IMR-90 (cell line): ENCODE results near the gene MLLT10. TPM values are rescaled to one million over a fixed set of nuclear protein-coding genes. Genes with fewer than 3 reads are reported as not detected.

Experiments
- ATAC-seq: fragments of 200-7000 bp; cut with Tn5 transposase; 2 replicates; pipeline ENCODE4 v1.9.1; 2020; ENCODE audit warnings: low read depth, mild to moderate bottlenecking, moderate library complexity
- BruUV-seq: library from RNA; stranded (reverse); fragments of 400-500 nt; replicated peaks from 2 replicates; lab custom pipeline; 2021; lab: Mats Ljungman, UMichigan
- CTCF ChIA-PET: fragments of 300-600 bp; formaldehyde crosslinking; extraction: SDS; loops from one replicate; lab custom pipeline; 2021; ENCODE audit warnings: antibody characterized with exemption; lab: Yijun Ruan, JAX
- POLR2A ChIA-PET: fragments of 300-600 bp; sonication (Branson Sonifier 250); formaldehyde crosslinking; loops from one replicate; lab custom pipeline; 2022; ENCODE audit warnings: antibody characterized with exemption; ENCODE audit not compliant: unreplicated experiment; lab: Charles Lee
- DNase-seq: peaks from one replicate; pipeline ENCODE4 v3.0.0; 2013
- H2AFZ ChIP-seq: replicated peaks from 2 replicates; pipeline ENCODE3; 2013; ENCODE audit warnings: low read length, mild to moderate bottlenecking; ENCODE audit not compliant: poor library complexity
- H2AK5ac ChIP-seq: 2 replicates; pipeline ENCODE4 v1.6.1; 2013; ENCODE audit warnings: low read depth, low read length, inconsistent platforms
- H2AK9ac ChIP-seq: replicated peaks from 2 replicates; pipeline ENCODE3; 2013; ENCODE audit warnings: mild to moderate bottlenecking, low read depth, low read length, moderate library complexity; ENCODE audit not compliant: poor library complexity
- H2BK120ac ChIP-seq: 2 replicates; pipeline ENCODE4 v1.6.1; 2013; ENCODE audit warnings: low read depth, low read length, inconsistent platforms
- H2BK15ac ChIP-seq: 3 replicates; pipeline ENCODE4 v1.6.1; 2013; ENCODE audit warnings: low read depth, low read length, inconsistent platforms
- H2BK20ac ChIP-seq: 2 replicates; pipeline ENCODE4 v1.6.1; 2013; ENCODE audit warnings: low read depth, mild to moderate bottlenecking, inconsistent platforms, low read length, moderate library complexity
- H2BK5ac ChIP-seq: 2 replicates; pipeline ENCODE4 v1.6.1; 2013; ENCODE audit warnings: mild to moderate bottlenecking, low read depth, low read length, inconsistent platforms; ENCODE audit not compliant: poor library complexity, severe bottlenecking
- H3K14ac ChIP-seq: replicated peaks from 2 replicates; pipeline ENCODE4 v1.6.1; 2013; ENCODE audit warnings: low read depth, low read length, inconsistent platforms
- H3K18ac ChIP-seq: 2 replicates; pipeline ENCODE4 v1.6.1; 2013; ENCODE audit warnings: low read depth, low read length, control low read depth
- H3K23ac ChIP-seq: 2 replicates; pipeline ENCODE4 v1.6.1; 2013; ENCODE audit warnings: low read depth, low read length, inconsistent platforms
- H3K27ac ChIP-seq: 2 replicates; pipeline ENCODE4 v1.5.1; 2013; ENCODE audit warnings: mild to moderate bottlenecking, control low read depth, low read length; ENCODE audit not compliant: insufficient read depth
- H3K27me3 ChIP-seq: 2 replicates; pipeline ENCODE4 v1.6.1; 2013; ENCODE audit warnings: low read length; ENCODE audit not compliant: control insufficient read depth, insufficient read depth
- H3K36me3 ChIP-seq: 2 replicates; pipeline ENCODE4 v1.6.1; 2013; ENCODE audit warnings: low read length, mixed read lengths; ENCODE audit not compliant: control insufficient read depth, insufficient read depth
- H3K4ac ChIP-seq: 2 replicates; pipeline ENCODE4 v1.6.1; 2013; ENCODE audit warnings: low read depth, low read length, inconsistent platforms
- H3K4me1 ChIP-seq: 2 replicates; pipeline ENCODE4 v1.6.1; 2013; ENCODE audit warnings: low read length, mixed read lengths; ENCODE audit not compliant: control insufficient read depth, insufficient read depth
- H3K4me2 ChIP-seq: 2 replicates; pipeline ENCODE4 v1.6.1; 2013; ENCODE audit warnings: low read depth, mild to moderate bottlenecking, control low read depth, low read length, moderate library complexity
- H3K4me3 ChIP-seq: 2 replicates; pipeline ENCODE4 v1.5.1; 2013; ENCODE audit warnings: low read depth, mild to moderate bottlenecking, control low read depth, low read length, moderate library complexity; ENCODE audit not compliant: insufficient read depth
- H3K56ac ChIP-seq: 2 replicates; pipeline ENCODE4 v1.6.1; 2013; ENCODE audit warnings: low read length, inconsistent platforms; ENCODE audit not compliant: insufficient read depth; ENCODE audit errors: extremely low read depth
- H3K79me1 ChIP-seq, 2 experiments: 2 replicates each; pipeline ENCODE4 v1.6.1; 2013; ENCODE audit warnings: low read length in 2 of 2, inconsistent platforms in 1 of 2, low read depth in 1 of 2
- H3K9ac ChIP-seq: 2 replicates; pipeline ENCODE4 v1.6.1; 2013; ENCODE audit warnings: low read depth, low read length, control low read depth
- H3K9me1 ChIP-seq: 2 replicates; pipeline ENCODE4 v1.6.1; 2013; ENCODE audit warnings: low read length, inconsistent platforms; ENCODE audit not compliant: insufficient read depth
- H3K9me3 ChIP-seq: 2 replicates; pipeline ENCODE4 v1.6.1; 2013; ENCODE audit warnings: low read length; ENCODE audit not compliant: control insufficient read depth, insufficient read depth
- H4K20me1 ChIP-seq: 2 replicates; pipeline ENCODE4 v1.6.1; 2013; ENCODE audit warnings: low read length, inconsistent platforms; ENCODE audit not compliant: insufficient read depth
- H4K5ac ChIP-seq: 2 replicates; pipeline ENCODE4 v1.6.1; 2013; ENCODE audit warnings: mild to moderate bottlenecking, low read depth, low read length, control low read depth
- H4K8ac ChIP-seq, 2 experiments: 2 replicates each; pipeline ENCODE4 v1.6.1; 2013; ENCODE audit warnings: low read depth in 2 of 2, low read length in 2 of 2, control low read depth in 1 of 2, inconsistent platforms in 1 of 2
- H4K91ac ChIP-seq: 2 replicates; pipeline ENCODE4 v1.6.1; 2013; ENCODE audit warnings: low read depth, low read length, inconsistent platforms; ENCODE audit not compliant: insufficient read depth
- BHLHE40 ChIP-seq: fragments of 150-350 bp; IDR thresholded peaks from 2 replicates; pipeline ENCODE4 v1.6.1; 2016; ENCODE audit warnings: mild to moderate bottlenecking, low read depth, low read length
- CEBPB ChIP-seq: IDR thresholded peaks from 2 replicates; pipeline ENCODE4 v1.6.1; 2012; ENCODE audit warnings: low read depth, low read length, improper control_type of control experiment
- CHD1 ChIP-seq: IDR thresholded peaks from 2 replicates; pipeline ENCODE4 v1.6.1; 2012; ENCODE audit warnings: low read depth, low read length, improper control_type of control experiment
- FOS ChIP-seq: fragments of 150-350 bp; IDR thresholded peaks from 2 replicates; pipeline ENCODE4 v1.6.1; 2016; ENCODE audit warnings: low read depth, low read length
- MAFK ChIP-seq: IDR thresholded peaks from 2 replicates; pipeline ENCODE4 v1.6.1; 2012; ENCODE audit warnings: low read depth, low read length, improper control_type of control experiment
- MAZ ChIP-seq: IDR thresholded peaks from 2 replicates; pipeline ENCODE4 v1.6.1; 2012; ENCODE audit warnings: low read depth, mild to moderate bottlenecking, low read length, improper control_type of control experiment, moderate library complexity, borderline replicate concordance
- MXI1 ChIP-seq: IDR thresholded peaks from 2 replicates; pipeline ENCODE4 v1.6.1; 2012; ENCODE audit warnings: low read depth, mild to moderate bottlenecking, low read length, moderate library complexity, borderline replicate concordance
- NFE2L2 ChIP-seq: fragments of 150-350 bp; IDR thresholded peaks from 2 replicates; pipeline ENCODE4 v1.6.1; 2016; ENCODE audit warnings: low read depth, mild to moderate bottlenecking, low read length
- POLR2A ChIP-seq: IDR thresholded peaks from 2 replicates; pipeline ENCODE4 v1.6.1; 2012; ENCODE audit warnings: mild to moderate bottlenecking, low read depth, low read length
- RAD21 ChIP-seq: IDR thresholded peaks from 2 replicates; pipeline ENCODE4 v1.6.1; 2012; ENCODE audit warnings: low read length, improper control_type of control experiment
- RCOR1 ChIP-seq: IDR thresholded peaks from 2 replicates; pipeline ENCODE4 v1.6.1; 2012; ENCODE audit warnings: mild to moderate bottlenecking, low read length, improper control_type of control experiment; ENCODE audit not compliant: insufficient replicate concordance
- RFX5 ChIP-seq: IDR thresholded peaks from 2 replicates; pipeline ENCODE4 v1.8.0; 2012; ENCODE audit warnings: low read depth, mild to moderate bottlenecking, low read length, moderate library complexity
- SMC3 ChIP-seq: fragments of 150-350 bp; IDR thresholded peaks from 2 replicates; pipeline ENCODE4 v1.6.1; 2016; ENCODE audit warnings: low read depth, mild to moderate bottlenecking, antibody characterized with exemption, low read length, moderate library complexity
- WGBS, 2 experiments: methylation state at CpG; one replicate each; pipeline versions ENCODE4 v1.1.5 to v1.1.7; 2013; ENCODE audit warnings: missing lambda C conversion rate in 2 of 2; ENCODE audit not compliant: insufficient read length in 1 of 2; ENCODE audit errors: extremely low coverage in 2 of 2; 5-methylcytosine and 5-hydroxymethylcytosine counted together
- dilution Hi-C: fragments of 300-500 bp; cut with HindIII; formaldehyde crosslinking; loops from one replicate; pipeline ENCODE4 v1.14.3; 2018; ENCODE audit warnings: low sequenced_read_pairs; ENCODE audit not compliant: unreplicated experiment
- in situ Hi-C: fragments of 300-500 bp; cut with MboI; formaldehyde crosslinking; loops from 3 replicates; pipeline ENCODE4 v1.14.3; 2019; ENCODE audit warnings: low sequenced_read_pairs, inconsistent platforms, mixed read lengths
- intact Hi-C: fragments of 100-400 bp; cut with micrococcal nuclease; formaldehyde crosslinking; loops from 2 replicates; pipeline ENCODE4 v1.10.0; 2022
- polyA plus RNA-seq, 3 experiments: library from polyadenylated mRNA; depleted of rRNA; stranded (reverse); fragments of >200 nt; gene quantifications; 2 replicates each; pipeline ENCODE4 v1.2.3, GENCODE V29; 2012; ENCODE audit warnings: low replicate concordance in 1 of 3
- total RNA-seq: library from RNA; depleted of rRNA; stranded (reverse); fragments of >200 nt; gene quantifications from 2 replicates; pipeline ENCODE4 v1.2.3, GENCODE V29; 2012
- TF ChIP-seq, protein P1 (sequence below): fragments of 150-350 bp; IDR thresholded peaks from 2 replicates; pipeline ENCODE4 v1.6.1; 2017; ENCODE audit warnings: mild to moderate bottlenecking, antibody characterized with exemption, low read length, low read depth
- TF ChIP-seq, protein P2 (sequence below): fragments of 150-350 bp; IDR thresholded peaks from 2 replicates; pipeline ENCODE4 v1.6.1; 2016; ENCODE audit warnings: low read depth, mild to moderate bottlenecking, low read length, moderate library complexity, borderline replicate concordance
- TF ChIP-seq, protein P3 (sequence below): conservative IDR thresholded peaks from 2 replicates; pipeline ENCODE4 v1.5.1; 2012; ENCODE audit warnings: mild to moderate bottlenecking, low read depth, low read length, improper control_type of control experiment

MLLT10 gene
- total and polyA plus RNA-seq, 2 of the 4 experiments (the other 2 are of a cell fraction) = 22.5 to 29.0 TPM

DNA sequence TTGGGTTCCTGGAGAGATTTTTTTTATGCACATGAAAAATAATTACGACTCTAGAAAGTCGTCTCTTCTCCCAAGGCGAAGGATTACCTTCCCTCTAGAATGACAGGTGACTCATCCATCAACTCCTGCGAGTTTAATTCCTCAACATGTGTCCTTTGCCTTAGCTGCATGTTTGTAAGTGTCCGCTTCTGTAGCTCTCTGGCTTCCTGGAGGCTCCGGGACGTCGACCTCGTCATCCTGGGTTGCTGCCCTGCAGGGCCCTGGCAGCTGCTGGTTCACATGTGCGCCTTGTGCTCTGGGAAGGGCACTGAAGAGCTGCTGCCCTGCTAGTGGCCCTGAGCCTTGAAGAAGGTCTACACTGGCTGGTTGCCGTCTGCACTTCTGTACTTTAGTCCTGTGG lies 210.2 kb downstream of the MLLT10 start:
- no peak overlapping the region for H3K18ac ChIP-seq
- ChIA-PET CTCF (interaction anchor here (0.5 kb wide), 1 partner anchor 121 kb away, joined by 4 read pairs; no protein-coding TSS in a partner anchor), POLR2A (no interaction called here)
- H3K36me3 ChIP-seq = peaks cover 24% of the 10 kb centered on the region
- no peak overlapping the region for H2AK5ac ChIP-seq
- no peak overlapping the region for H2BK120ac ChIP-seq
- no peak overlapping the region for H3K4me3 ChIP-seq
- TF ChIP-seq CHD1 = no peak
- TF ChIP-seq, protein P1, sequence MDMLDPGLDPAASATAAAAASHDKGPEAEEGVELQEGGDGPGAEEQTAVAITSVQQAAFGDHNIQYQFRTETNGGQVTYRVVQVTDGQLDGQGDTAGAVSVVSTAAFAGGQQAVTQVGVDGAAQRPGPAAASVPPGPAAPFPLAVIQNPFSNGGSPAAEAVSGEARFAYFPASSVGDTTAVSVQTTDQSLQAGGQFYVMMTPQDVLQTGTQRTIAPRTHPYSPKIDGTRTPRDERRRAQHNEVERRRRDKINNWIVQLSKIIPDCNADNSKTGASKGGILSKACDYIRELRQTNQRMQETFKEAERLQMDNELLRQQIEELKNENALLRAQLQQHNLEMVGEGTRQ = no peak
- TF ChIP-seq FOS = no peak
- no peak for TF ChIP-seq MAZ
- no peak for TF ChIP-seq RAD21
- no peak for TF ChIP-seq RCOR1
- no peak for TF ChIP-seq CEBPB
- TF ChIP-seq POLR2A = no peak
- no peak for TF ChIP-seq RFX5
- TF ChIP-seq, protein P2, sequence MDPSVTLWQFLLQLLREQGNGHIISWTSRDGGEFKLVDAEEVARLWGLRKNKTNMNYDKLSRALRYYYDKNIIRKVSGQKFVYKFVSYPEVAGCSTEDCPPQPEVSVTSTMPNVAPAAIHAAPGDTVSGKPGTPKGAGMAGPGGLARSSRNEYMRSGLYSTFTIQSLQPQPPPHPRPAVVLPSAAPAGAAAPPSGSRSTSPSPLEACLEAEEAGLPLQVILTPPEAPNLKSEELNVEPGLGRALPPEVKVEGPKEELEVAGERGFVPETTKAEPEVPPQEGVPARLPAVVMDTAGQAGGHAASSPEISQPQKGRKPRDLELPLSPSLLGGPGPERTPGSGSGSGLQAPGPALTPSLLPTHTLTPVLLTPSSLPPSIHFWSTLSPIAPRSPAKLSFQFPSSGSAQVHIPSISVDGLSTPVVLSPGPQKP = no peak
- TF ChIP-seq MXI1 = no peak
- no peak for TF ChIP-seq BHLHE40
- TF ChIP-seq, protein P3, sequence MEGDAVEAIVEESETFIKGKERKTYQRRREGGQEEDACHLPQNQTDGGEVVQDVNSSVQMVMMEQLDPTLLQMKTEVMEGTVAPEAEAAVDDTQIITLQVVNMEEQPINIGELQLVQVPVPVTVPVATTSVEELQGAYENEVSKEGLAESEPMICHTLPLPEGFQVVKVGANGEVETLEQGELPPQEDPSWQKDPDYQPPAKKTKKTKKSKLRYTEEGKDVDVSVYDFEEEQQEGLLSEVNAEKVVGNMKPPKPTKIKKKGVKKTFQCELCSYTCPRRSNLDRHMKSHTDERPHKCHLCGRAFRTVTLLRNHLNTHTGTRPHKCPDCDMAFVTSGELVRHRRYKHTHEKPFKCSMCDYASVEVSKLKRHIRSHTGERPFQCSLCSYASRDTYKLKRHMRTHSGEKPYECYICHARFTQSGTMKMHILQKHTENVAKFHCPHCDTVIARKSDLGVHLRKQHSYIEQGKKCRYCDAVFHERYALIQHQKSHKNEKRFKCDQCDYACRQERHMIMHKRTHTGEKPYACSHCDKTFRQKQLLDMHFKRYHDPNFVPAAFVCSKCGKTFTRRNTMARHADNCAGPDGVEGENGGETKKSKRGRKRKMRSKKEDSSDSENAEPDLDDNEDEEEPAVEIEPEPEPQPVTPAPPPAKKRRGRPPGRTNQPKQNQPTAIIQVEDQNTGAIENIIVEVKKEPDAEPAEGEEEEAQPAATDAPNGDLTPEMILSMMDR = no peak
- TF ChIP-seq NFE2L2 = no peak
- no peak for TF ChIP-seq MAFK
- TF ChIP-seq SMC3 = no peak
- no peak overlapping the region for H3K14ac ChIP-seq
- H3K9me1 ChIP-seq = peaks cover 4% of the 10 kb centered on the region; the same call in 1 of the 2 replicates
- intact Hi-C loops (no loop called here), in situ Hi-C loops (loop anchor here (25.0 kb wide), 1 partner anchor 657 kb away; no protein-coding TSS in a partner anchor), dilution Hi-C loops (no loop called here)
- ATAC-seq (no peak), DNase-seq (no peak)
- H2BK20ac ChIP-seq = no peak overlapping the region
- H4K20me1 ChIP-seq = no peaks in the 10 kb centered on the region; the same call in 1 of the 2 replicates
- no peak overlapping the region for H4K5ac ChIP-seq
- no peak overlapping the region for H2BK15ac ChIP-seq
- H2AK9ac ChIP-seq = no peak overlapping the region
- H3K4me1 ChIP-seq = no peaks in the 10 kb centered on the region
- H3K9me3 ChIP-seq = no peaks in the 10 kb centered on the region
- no peaks in the 10 kb centered on the region; a peak in 1 of 4 replicates for H3K79me1 ChIP-seq
- H3K4me2 ChIP-seq = no peak overlapping the region
- H3K27ac ChIP-seq = no peak overlapping the region
- H3K27me3 ChIP-seq = no peaks in the 10 kb centered on the region
- H3K23ac ChIP-seq = no peak overlapping the region
- no peak overlapping the region for H3K56ac ChIP-seq
- no peak overlapping the region for H4K8ac ChIP-seq
- WGBS, 2 experiments = 94% methylated on average over 8 of the region's 11 CpGs; no CpG with 5 or more reads in 1 of the 2 experiments
- H3K9ac ChIP-seq = no peak overlapping the region
- H2AFZ ChIP-seq = no peak overlapping the region
- no peak overlapping the region for H2BK5ac ChIP-seq
- no peak overlapping the region for H4K91ac ChIP-seq
- BruUV-seq = no TSS peak
- H3K4ac ChIP-seq = no peak overlapping the region
